ENCODE data around the gene AIMP1. TPM values are rescaled to one million over a fixed set of nuclear protein-coding genes. Genes with fewer than 3 reads are reported as not detected.

AIMP1 gene
- total and polyA plus RNA-seq, 2 of the 13 experiments (the other 11 are each of a cell fraction or from before 2014, with no cell fraction given), result 28.6 to 82.9 TPM

DNA sequence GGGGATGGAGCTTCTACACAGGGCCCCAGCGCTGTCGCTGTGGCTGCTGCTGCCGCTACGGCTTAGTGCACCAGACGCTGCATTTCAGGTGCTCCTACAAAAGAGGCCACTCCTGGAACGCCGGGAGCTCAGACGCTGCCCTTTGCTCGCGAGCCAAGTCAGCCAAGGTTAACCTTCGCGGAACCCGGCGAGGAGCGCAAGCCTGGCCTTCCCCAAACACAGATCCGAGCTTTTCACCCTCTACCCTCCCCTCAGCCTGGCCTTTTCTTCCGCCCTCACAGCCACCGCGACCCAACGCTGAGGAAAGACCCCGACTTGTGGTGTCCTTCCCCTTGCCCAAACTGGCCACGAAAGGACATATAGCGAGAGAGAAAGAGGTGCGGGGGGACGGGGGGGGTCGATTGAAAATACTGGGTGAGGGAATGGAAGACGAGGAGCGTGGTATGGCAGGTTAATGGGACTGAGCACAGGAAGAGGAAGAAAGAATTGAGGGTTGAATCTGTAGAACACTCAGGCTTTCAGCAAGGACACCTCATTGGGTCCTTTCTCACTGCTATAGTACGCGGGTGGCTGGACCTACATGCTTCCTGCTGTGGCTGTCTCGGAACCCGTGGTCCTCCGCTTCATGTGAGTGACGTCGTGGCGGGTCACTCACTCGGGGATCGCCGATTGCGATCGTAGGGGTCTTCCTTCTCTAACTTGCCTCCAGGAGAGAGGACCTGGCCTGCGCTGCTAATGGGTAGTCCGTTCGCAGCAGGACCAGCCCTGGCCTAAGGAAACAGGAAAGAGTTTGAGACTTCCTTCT, at the start of gene AIMP1, which contains the start of gene TBCK (continued):
- TF ChIP-seq, protein P1, sequence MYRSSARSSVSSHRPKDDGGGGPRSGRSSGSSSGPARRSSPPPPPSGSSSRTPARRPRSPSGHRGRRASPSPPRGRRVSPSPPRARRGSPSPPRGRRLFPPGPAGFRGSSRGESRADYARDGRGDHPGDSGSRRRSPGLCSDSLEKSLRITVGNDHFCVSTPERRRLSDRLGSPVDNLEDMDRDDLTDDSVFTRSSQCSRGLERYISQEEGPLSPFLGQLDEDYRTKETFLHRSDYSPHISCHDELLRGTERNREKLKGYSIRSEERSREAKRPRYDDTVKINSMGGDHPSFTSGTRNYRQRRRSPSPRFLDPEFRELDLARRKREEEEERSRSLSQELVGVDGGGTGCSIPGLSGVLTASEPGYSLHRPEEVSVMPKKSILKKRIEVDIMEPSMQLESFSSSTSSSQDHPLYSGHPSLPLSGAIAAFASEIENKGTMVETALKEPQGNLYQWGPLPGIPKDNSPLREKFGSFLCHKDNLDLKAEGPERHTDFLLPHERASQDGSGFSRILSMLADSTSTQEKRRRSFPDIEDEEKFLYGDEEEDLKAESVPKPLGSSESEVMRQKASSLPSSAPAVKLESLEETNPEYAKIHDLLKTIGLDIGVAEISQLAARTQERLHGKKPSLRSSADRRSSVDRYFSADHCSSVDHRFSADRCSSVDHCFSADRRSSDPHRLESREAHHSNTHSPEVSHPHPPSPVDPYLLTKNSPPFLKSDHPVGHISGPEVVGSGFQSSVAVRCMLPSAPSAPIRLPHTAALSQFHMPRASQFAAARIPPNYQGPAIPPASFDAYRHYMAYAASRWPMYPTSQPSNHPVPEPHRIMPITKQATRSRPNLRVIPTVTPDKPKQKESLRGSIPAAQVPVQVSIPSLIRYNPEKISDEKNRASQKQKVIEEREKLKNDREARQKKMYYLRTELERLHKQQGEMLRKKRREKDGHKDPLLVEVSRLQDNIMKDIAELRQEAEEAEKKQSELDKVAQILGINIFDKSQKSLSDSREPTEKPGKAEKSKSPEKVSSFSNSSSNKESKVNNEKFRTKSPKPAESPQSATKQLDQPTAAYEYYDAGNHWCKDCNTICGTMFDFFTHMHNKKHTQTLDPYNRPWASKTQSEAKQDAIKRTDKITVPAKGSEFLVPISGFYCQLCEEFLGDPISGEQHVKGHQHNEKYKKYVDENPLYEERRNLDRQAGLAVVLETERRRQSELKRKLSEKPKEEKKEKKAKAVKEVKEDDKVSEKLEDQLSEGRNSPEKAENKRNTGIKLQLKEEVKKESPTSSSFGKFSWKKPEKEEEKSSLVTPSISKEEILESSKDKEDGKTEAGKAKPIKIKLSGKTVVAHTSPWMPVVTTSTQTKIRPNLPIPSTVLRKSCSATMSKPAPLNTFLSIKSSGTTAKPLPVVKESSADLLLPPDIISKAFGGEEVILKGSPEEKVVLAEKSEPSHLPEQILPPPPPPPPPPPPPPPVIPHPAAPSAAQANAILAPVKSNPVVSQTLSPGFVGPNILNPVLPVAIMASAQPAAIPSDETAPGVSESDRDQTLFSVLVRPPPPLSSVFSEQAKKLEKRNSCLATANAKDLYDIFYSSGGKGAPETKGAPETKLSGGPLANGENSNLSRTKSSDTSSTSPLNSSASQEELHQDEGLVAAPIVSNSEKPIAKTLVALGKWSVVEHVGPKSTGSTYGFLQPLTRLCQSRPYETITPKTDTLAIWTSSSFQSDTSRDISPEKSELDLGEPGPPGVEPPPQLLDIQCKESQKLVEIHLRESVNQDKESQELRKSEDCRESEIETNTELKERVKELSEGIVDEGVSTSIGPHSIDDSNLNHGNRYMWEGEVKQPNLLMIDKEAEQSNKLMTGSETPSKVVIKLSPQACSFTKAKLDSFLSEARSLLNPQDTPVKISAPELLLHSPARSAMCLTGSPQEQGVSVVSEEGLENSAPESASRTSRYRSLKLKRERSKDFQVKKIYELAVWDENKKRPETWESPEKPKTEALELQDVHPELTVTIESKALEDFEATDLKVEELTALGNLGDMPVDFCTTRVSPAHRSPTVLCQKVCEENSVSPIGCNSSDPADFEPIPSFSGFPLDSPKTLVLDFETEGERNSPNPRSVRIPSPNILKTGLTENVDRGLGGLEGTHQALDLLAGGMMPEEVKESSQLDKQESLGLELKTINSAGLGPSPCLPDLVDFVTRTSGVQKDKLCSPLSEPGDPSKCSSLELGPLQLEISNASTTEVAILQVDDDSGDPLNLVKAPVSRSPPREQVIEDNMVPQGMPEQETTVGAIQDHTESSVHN (CRISPR knock-in tag; IDR thresholded peaks at IDR 0.05), result no peak
- TF ChIP-seq HNF4A (CRISPR knock-in tag; IDR thresholded peaks at IDR 0.05) (0 out of 2 replicates have a peak, but pooled peaks have one; percentile 41), ZNF292 (CRISPR knock-in tag; IDR thresholded peaks at IDR 0.05; ENCODE audit: borderline replicate concordance, low read depth) (peak; percentile 68), TEAD2 (CRISPR knock-in tag; IDR thresholded peaks at IDR 0.05) (no peak), ZNF225 (CRISPR knock-in tag; IDR thresholded peaks at IDR 0.05) (peak; percentile 54; the same call in 1 of the 2 replicates), ZNF768 (CRISPR knock-in tag; IDR thresholded peaks at IDR 0.05) (peak; percentile 50; the same call in 1 of the 2 replicates), ZNF572 (CRISPR knock-in tag; IDR thresholded peaks at IDR 0.05) (no peak; the same call in 1 of the 2 replicates)
- TF ChIP-seq, protein P2, sequence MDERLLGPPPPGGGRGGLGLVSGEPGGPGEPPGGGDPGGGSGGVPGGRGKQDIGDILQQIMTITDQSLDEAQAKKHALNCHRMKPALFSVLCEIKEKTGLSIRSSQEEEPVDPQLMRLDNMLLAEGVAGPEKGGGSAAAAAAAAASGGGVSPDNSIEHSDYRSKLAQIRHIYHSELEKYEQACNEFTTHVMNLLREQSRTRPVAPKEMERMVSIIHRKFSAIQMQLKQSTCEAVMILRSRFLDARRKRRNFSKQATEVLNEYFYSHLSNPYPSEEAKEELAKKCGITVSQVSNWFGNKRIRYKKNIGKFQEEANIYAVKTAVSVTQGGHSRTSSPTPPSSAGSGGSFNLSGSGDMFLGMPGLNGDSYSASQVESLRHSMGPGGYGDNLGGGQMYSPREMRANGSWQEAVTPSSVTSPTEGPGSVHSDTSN (CRISPR knock-in tag; IDR thresholded peaks at IDR 0.05), result peak; percentile 55; the same call in 1 of the 2 replicates
- TF ChIP-seq, protein P3, sequence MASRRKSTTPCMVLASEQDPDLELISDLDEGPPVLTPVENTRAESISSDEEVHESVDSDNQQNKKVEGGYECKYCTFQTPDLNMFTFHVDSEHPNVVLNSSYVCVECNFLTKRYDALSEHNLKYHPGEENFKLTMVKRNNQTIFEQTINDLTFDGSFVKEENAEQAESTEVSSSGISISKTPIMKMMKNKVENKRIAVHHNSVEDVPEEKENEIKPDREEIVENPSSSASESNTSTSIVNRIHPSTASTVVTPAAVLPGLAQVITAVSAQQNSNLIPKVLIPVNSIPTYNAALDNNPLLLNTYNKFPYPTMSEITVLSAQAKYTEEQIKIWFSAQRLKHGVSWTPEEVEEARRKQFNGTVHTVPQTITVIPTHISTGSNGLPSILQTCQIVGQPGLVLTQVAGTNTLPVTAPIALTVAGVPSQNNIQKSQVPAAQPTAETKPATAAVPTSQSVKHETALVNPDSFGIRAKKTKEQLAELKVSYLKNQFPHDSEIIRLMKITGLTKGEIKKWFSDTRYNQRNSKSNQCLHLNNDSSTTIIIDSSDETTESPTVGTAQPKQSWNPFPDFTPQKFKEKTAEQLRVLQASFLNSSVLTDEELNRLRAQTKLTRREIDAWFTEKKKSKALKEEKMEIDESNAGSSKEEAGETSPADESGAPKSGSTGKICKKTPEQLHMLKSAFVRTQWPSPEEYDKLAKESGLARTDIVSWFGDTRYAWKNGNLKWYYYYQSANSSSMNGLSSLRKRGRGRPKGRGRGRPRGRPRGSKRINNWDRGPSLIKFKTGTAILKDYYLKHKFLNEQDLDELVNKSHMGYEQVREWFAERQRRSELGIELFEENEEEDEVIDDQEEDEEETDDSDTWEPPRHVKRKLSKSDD (CRISPR knock-in tag; IDR thresholded peaks at IDR 0.05; ENCODE audit: low read depth), result no peak
- TF ChIP-seq, protein P4, sequence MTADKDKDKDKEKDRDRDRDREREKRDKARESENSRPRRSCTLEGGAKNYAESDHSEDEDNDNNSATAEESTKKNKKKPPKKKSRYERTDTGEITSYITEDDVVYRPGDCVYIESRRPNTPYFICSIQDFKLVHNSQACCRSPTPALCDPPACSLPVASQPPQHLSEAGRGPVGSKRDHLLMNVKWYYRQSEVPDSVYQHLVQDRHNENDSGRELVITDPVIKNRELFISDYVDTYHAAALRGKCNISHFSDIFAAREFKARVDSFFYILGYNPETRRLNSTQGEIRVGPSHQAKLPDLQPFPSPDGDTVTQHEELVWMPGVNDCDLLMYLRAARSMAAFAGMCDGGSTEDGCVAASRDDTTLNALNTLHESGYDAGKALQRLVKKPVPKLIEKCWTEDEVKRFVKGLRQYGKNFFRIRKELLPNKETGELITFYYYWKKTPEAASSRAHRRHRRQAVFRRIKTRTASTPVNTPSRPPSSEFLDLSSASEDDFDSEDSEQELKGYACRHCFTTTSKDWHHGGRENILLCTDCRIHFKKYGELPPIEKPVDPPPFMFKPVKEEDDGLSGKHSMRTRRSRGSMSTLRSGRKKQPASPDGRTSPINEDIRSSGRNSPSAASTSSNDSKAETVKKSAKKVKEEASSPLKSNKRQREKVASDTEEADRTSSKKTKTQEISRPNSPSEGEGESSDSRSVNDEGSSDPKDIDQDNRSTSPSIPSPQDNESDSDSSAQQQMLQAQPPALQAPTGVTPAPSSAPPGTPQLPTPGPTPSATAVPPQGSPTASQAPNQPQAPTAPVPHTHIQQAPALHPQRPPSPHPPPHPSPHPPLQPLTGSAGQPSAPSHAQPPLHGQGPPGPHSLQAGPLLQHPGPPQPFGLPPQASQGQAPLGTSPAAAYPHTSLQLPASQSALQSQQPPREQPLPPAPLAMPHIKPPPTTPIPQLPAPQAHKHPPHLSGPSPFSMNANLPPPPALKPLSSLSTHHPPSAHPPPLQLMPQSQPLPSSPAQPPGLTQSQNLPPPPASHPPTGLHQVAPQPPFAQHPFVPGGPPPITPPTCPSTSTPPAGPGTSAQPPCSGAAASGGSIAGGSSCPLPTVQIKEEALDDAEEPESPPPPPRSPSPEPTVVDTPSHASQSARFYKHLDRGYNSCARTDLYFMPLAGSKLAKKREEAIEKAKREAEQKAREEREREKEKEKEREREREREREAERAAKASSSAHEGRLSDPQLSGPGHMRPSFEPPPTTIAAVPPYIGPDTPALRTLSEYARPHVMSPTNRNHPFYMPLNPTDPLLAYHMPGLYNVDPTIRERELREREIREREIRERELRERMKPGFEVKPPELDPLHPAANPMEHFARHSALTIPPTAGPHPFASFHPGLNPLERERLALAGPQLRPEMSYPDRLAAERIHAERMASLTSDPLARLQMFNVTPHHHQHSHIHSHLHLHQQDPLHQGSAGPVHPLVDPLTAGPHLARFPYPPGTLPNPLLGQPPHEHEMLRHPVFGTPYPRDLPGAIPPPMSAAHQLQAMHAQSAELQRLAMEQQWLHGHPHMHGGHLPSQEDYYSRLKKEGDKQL (CRISPR knock-in tag; IDR thresholded peaks at IDR 0.05; ENCODE audit: low read depth), result no peak

Data from HepG2 (cell line).